Frontal cortex (tissue), 4 donors: ENCODE results near the gene AGER. TPM values are rescaled to one million over a fixed set of nuclear protein-coding genes. Genes with fewer than 3 reads are reported as not detected.
"Not testable (repeated sequence)": the region's sequence is repeated elsewhere in the genome, so short reads cannot be mapped to it uniquely, and the experiment has no call there.

ENCODE experiments used
- DNase-seq, 2 donors: peaks; one replicate each; pipeline ENCODE4 v3.0.0; 2012; ENCODE audit warnings: low spot score in 2 of 2
- FAIRE-seq: peaks from 2 replicates; lab custom pipeline; 2012; peaks lifted over from hg19 to GRCh38; lab: Jason Lieb, UNC
- total RNA-seq: library from RNA; depleted of rRNA; stranded (reverse); fragments of >200 nt; gene quantifications from one replicate; pipeline ENCODE4 v1.2.3, GENCODE V29; 2014
- donor health status: control.
- donor health status: control.
- donor health status: control.

The AGER gene
- total RNA-seq, 1 donor from 2014 or later, result 0.82 TPM

DNA sequence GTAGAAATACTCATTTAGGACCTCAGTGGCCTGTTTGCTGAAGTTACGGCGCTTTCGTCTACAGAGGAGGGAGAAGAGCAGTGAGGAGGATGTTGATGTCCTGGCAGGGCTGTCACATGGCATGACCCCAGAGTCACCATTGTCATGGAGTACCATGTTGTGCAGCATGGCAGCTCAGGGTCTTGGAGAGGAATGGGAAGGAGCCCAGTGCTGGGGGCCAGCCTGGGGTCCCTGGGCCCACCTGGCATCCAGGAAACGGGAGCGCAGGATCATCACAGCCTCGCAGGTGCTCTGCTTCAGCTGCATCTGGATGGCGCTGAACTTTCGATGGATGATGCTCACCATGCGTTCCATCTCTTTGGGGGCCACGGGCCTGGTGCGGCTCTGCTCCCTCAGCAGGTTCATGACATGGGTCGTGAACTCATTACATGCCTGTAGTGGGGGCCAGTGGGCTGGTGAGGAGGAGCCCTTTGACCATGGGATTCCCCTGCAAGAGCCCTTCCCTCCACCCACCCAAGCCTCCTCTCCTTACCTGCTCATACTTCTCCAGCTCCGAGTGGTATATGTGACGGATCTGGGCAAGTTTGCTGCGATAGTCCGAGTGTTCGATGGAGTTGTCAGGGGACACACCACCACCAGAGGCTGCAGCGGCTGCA, 3.8 kb upstream of the AGER start:
- not testable (repeated sequence) for DNase-seq, FAIRE-seq

DNA sequence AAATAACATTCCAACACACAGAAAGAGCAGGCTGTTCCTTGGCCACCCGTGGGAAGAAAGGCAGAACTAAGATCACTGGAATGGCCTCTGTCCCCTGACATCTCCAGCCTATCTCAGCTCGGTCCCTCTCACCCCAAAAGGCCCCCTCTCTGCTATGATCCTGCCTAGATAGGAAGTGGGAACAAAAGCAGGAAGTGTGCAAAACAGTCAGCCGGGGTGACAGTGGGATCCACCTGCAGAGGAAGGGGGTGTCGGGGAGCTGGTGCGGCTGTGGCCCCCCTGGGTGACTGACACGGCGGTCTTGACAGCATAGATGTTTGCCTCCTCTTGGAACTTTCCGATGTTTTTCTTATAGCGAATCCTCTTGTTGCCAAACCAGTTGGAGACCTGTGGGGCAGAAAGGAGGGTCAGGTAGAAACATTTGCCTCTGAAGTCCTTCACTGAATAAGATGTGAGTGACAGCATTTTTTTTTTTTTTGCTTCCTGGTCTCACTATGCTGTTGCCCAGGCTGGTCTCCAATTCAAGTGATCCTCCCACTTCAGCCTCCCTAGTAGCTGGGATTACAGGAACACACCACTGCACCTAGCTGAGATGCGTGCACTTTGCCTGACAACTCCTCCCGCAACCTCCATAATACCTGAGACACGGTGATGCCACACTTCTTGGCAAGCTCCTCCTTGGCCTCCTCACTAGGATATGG, 3.1 kb upstream of the AGER start:
- FAIRE-seq (no peak), DNase-seq (no peak)

DNA sequence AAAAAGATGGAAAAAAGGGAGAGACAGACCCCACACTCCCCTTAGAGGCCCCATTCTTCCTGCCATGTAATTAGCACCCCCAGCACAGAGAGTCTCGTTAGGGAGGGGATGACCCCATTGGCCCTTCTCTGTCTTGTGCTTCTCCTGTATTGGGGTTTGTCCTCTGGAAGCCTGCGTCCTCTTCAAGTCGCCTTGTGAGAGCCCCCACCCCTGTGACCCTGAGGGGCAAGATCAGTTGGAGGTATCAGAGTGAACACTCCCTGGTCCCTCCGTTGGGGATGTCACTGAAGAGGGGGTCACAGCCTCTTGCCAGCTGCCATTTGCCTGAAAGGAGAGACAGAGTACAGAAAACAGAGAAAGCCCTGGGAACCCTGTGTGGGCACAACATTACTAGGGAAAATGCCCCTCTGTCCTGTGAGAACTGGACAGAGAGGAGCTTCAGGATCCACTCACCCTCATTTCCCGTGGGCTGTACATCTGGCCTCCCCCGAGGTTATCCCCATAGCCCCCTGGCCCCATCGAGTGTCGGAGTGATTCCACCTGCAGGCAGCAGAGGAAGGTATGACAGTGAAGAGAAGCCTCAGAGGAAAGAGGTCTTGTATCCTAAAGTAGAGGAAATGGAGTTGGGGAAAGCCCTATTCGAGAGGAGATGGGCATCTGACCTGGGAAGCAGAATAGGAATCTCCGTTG, 2.2 kb upstream of the AGER start:
- not testable (repeated sequence) for FAIRE-seq, DNase-seq

DNA sequence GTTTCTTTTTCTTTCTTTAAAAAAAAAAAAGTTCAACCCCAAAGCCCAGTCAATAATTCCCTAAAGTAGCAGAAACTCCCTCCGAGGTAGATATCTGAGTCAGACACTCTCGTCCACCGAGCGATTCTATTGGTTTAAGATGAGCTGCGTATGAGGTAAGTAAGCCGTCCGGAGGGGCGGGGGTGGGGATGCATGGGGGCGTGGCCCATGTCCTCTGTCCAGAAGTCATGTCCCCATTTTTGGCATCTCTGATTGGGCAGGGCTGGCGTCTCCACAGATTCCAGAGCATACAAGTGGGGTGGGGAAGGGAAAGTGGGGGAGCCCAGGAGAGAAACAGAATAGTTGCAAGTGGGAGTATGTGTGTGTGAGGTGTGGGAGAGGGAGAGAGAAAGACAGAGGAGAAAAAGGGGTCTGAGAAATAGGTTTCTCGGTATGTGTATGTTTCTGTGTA, 1.7 kb upstream of the AGER start:
- FAIRE-seq, DNase-seq: not testable (repeated sequence)

DNA sequence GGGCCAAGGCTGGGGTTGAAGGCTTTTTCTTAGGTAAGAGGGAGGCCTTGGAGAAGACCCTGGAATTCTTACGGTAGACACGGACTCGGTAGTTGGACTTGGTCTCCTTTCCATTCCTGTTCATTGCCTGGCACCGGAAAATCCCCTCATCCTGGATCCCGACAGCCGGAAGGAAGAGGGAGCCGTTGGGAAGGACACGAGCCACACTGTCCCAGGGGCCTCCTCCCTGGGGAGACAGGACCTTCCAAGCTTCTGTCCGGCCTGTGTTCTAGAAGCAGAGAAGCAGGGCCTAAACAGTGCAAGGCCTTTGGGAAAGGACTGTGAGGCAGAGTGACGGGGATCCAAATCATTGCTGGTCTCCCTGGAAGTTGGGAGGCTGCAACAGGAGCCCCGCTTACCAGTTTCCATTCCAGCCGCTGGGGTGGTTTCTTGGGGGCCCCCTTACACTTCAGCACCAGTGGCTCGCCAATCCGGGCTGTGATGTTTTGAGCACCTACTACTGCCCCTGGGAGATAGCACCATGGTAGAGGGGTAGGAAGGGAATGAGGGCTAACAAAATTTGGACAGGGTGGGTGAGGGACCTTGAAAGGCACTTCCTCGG, 470 bp downstream of the AGER start:
- no peak for FAIRE-seq

DNA sequence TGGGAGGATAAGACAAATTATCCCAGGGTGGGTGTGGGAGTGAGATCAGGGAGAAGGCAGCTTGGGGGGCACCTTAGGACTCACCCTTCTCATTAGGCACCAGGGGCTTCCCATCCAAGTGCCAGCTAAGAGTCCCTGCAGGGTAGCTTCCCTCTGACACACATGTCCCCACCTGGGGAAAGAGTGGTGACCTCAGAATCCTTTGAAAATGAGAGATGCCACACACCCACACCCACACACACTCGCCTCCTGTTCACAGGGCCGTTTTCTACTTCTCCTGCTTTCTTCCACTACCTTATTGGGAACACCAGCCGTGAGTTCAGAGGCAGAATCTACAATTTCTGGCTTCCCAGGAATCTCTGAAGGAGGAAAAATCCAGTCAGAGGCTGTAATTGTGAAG, 1.0 kb downstream of the AGER start:
- no peak for FAIRE-seq

More for the DNA sequence above, 470 bp downstream of the AGER start:
- no peak for DNase-seq

DNA sequence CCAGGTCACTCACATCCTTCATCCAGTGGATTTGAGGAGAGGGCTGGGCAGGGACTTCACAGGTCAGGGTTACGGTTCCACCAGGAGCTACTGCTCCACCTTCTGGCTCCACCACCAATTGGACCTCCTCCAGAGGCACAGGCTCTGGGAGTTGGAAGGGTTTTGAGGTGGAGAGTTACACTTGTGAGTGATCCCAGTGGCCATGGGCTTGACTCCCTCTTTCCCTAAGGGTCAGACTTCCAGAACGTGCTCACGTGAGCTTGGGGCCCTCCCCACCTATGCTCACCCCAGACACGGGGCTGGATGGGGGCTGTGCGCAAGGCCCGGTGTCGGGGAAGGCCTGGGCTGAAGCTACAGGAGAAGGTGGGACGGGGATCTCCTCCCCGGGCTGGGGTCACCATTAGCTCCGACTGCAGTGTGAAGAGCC, 1.5 kb downstream of the AGER start:
- FAIRE-seq (no peak), DNase-seq (no peak)

More for the DNA sequence above, 1.0 kb downstream of the AGER start:
- no peak for DNase-seq

DNA sequence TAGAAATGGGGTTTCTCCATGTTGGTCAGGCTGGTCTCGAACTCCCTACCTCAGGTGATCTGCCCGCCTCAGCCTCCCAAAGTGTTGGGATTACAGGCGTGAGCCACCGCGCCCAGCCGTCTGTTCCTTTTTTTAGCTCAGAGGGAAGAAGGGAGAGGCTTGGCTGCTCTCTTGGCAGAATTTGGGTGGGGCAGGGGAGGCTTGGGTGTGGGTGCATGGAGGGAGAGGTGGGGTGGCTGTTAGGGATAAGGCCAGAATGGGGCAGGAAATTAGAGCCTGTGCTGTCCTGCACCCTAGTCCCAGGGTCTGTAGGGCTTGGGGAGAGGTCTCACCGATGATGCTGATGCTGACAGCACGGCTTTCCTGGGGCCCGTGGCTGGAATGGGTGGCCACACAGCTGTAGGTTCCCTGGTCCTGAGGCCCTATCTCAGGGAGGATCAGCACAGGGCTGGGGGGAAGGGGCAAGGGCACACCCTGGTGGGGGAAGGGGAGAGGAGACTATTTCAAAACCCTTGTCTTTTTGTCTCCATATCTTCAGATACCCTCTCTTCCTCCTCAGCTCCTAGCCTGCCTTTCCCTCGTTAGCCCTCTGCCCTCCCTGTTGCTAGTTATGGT, 2.0 kb downstream of the AGER start:
- DNase-seq, result no peak
- FAIRE-seq, result no peak

DNA sequence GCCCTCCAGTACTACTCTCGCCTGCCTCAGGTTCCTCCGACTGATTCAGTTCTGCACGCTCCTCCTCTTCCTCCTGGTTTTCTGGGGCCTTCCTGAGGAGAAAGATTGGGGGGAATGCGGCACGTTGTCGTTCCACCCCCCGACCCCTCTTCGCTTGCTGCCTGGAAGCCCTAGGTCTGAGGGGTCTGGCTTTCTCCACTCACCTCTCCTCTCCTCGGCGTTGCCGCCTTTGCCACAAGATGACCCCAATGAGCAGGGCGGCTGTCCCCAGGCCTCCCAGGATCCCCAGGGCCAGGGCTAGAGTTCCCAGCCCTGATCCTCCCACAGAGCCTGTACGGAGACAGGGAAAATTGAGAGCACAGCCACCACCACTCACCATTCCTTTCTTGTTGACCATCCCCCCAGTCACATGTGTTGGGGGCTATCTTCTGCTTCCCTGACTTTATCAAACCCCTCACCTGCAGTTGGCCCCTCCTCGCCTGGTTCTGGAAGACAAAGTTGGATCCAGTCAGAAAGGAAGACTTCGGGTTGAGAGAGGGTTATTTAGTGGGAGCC, 2.8 kb downstream of the AGER start:
- DNase-seq (no peak), FAIRE-seq (no peak)

DNA sequence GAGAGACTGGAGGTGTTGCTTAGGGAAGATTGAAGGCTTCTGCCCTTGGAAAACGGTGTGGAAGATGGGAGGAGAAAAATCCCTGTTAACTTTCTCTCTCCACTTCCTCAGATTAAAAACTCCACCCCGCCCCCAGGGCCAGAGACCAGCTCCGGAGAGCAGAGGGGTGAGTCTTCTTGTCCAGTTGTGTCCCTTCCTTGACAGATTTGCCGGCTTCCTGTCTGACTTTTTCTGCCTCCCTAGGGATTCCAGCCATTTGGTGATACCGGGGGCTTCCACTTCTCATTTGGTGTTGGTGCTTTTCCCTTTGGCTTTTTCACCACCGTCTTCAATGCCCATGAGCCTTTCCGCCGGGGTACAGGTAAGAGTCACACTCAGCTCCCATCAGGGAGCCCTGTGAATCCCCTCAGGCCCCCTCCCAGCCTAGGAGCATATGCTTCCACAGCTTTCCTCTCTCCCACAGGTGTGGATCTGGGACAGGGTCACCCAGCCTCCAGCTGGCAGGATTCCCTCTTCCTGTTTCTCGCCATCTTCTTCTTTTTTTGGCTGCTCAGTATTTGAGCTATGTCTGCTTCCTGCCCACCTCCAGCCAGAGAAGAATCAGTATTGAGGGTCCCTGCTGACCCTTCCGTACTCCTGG, 4.2 kb downstream of the AGER start:
- FAIRE-seq, result no peak
- no peak for DNase-seq

DNA sequence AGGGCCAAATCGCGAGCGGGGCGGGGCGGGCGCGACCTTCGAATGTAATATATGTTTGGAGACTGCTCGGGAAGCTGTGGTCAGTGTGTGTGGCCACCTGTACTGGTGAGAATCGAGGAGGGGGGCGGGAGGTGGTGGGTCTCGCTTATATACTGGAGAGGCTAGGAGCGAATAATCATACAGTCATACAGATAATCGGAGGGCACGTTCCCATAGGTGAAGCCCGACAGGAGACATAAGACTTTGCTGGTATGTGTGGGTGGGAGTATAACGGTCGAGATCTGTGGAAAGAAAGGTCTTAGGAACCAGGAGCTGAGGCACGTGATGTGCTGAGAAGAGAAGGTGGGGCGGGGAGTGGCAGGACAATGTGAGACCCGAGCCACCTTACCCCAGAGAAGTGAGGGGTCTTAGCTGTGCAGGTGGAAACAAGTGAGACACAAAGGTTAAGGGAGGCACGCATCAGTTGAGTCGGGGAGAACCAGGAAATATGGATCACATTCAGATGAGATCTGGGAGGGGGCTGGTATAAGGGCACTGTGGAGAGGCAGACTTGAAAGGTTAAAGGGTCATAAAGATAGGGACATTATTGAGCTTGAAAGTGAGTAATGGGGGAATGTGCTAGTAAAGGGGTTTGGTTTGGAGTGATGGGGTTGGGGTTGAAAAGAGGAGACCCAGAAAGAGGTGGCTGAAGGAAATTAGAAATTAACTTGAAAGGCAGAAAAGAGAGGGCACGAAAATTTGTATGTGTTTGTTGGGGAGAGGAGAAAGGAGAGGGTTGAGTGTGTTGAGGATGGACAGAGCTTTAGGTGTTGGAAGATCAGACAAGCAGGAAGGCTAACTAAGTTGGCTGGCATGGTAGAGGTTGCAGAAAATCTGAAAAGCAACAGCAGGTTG, 5.3 kb downstream of the AGER start:
- FAIRE-seq (no peak), DNase-seq (no peak)

DNA sequence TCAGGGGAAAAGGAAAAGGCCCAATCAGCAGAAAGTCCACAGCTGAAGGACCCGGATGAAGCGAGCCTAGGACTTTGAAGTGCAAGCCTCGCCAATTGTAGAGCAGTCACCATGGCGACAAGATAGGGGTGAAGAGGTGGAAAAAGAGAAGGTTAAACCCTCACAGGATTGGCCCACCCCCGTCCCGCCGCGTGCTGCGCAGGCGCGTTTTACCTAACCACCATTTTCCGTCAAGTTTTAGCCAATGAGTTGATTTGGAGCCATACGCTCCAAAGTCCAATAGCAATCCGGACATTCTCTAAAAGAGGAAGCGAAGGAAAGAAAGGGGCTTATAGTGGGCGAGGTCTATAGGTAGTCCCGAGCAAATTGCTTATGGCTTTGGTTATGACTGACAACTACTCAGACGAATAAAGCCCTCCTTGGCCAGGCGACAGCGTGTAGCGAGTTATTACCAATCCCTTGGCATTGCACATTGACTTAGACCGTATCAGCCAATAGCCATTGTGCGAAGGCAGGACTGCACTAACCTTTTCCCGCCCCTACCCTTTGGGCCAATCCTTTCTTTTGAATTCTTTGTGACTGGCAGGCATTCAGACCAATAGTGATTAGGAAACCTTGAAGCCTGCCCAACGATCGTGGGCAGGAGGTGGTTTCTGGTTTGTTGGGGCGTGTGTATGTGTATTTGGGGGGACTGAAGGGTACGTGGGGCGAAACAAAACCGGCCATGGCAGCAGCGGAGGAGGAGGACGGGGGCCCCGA, 6.1 kb downstream of the AGER start, which contains the start of gene RNF5:
RNF5 (plus strand) TSS at position 618 of the 759 bp plus-strand sequence; CDS start at position 725, 107 bp downstream.
- peak; percentile 93 to 95 for DNase-seq
- peak; percentile 88 for FAIRE-seq

DNA sequence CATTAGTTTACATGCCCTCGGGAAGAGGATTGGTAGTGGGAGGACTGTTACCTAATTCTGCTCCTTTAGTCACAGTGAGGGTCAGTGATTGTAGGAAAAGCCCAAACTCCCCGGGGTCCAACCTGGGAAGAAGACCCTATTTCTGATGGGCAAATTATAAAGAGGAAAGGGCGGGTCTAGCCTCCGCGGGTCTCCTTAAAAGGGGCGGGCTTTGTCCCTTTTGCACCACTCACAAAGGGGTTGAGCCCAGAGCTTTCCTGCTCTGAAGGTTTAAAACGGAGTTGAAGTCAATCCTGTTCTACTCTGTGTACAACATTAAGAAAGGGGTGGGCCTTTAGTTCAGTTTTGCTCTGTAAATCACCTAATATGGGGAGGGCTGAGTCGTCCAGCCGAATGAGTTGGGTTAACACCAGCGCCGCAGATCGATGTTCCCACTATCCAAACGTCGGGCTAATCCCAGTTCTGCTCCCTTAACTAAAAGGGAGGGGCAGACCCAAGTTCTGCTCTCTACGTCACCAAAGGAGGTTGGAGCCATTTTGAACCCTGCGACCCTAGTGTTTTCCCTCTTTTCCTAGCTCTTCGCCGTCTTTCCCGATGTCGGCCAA, 6.8 kb downstream of the AGER start:
- FAIRE-seq (no peak), DNase-seq (no peak)

DNA sequence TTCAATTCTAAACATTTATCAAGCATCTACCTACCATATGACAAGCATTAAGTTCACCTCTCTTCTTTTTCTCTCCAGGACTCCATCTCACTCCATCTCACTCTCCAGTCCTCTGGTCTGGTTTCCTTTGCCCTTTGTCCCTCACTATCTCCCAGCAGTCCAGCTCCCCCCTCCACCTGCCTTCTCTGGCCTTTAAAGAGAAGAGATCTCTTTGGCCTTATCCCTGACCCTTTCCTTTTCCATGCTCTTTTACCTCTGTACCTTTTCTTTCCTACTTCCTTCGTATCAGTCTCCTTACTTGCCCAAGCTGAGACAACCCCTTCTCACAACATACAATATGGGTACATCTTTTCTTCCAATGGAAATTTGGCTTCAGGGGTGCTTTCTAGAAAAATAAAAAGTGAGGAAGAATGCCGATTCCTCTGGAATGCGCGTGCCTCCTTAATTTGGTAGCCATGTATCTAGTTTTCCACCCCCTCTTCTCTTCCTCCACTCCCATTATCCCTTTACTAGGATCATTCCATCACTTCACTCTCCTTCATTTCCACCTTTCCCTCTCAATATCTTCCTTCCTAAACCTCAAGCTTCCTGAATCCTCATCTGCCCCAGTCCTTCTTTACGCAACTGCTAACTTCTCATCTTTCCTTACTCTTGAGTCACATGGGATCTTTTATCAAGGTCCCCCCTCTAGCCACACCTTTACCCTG, 7.4 kb downstream of the AGER start:
- no peak for DNase-seq
- FAIRE-seq, result no peak

DNA sequence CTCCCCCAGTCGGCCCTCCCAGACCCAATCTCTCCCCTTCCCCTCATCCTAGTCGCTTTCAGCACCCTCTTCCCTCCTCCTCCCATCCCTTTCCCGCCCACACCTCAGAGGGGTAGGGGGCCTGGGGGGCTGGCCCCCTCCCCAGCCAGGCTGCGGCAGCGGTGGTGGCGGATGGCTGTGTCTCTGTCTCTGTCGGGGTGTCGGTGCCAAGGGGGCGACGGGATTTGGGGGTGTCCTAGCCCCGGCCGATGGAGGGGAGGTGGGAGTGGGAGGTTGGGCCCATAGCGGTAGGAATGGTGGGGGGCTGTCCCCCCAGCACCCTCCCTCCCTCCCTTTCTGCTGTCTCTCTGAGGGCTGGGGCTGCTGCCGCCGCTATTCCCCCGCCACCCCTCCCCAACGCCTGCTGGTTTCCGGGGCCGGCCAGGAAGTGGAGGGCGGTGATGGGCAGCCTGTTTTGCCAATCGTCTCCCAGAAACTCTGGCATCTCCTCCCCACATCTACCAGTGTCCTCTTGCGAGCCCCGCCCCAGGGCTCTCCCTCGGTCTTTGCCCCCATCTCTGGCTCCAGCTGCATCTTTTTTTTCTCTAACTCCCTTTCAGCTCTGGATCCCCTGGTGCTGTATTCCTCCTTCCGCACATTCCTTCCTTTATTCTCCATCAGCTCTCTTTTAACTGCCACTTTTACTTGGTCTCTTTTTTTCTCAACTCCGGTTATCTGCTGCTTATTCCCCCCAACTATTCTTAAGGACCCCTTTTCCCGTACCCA, 8.2 kb downstream of the AGER start, which contains the start of gene AGPAT1:
AGPAT1 (minus strand) TSS at position 374 of the 765 bp plus-strand sequence. CDS start 4,588 bp downstream, outside the sequence.
- FAIRE-seq, result no peak
- DNase-seq, result peak; percentile 89 to 97

DNA sequence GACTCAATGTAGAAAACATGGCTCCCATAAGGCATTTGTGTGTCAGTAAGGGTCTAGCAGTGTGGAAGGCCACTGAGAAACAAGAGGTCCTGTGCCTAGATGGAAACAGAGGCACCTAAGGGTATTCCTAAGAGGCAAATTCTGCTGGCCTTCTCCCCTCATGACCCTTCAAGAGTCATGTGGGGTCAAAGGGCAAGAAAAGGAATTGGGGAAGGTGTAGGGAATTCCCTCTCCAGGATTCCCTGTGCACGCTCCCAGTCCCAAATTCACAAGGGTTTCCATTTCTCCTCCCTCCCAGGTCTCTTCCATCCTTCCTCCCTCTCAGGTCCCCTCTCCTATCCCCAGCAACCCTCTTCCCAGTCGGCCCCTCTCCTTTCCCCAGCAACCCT, 8.7 kb downstream of the AGER start:
- no peak for DNase-seq
- no peak for FAIRE-seq
